Measurements from ENCODE around the gene SLC9A4. TPM values are rescaled to one million over a fixed set of nuclear protein-coding genes. Genes with fewer than 3 reads are reported as not detected.

Gene SLC9A4
- total RNA-seq, 1 donor from 2014 or later: 0.62 TPM

- H3K9me3 Mint-ChIP-seq (ENCODE audit: low read depth): no peaks in the 10 kb centered on the region
- peaks cover 12% of the 10 kb centered on the region for H3K4me1 Mint-ChIP-seq (ENCODE audit: low read depth)
- H3K27ac Mint-ChIP-seq: peak overlapping the region; percentile 90
- H3K27me3 Mint-ChIP-seq: no peaks in the 10 kb centered on the region
- no peak for DNase-seq (ENCODE audit: low spot score, unreplicated experiment)
- no peak for TF ChIP-seq CTCF (IDR thresholded peaks at IDR 0.05; ENCODE audit: unreplicated experiment)
- H3K36me3 Mint-ChIP-seq (ENCODE audit: insufficient read depth): no peaks in the 10 kb centered on the region
- no peak overlapping the region for H3K4me3 Mint-ChIP-seq (ENCODE audit: low read depth)
These were observed 67.9 kb downstream of the SLC9A4 start for GRCh38 chr2:102540882-102541281.

GRCh38 chr2:102544182-102544581 lies 71.2 kb downstream of the SLC9A4 start:
- Mint-ChIP-seq H3K4me1 (ENCODE audit: low read depth) (peaks cover 12% of the 10 kb centered on the region), H3K27me3 (no peaks in the 10 kb centered on the region), H3K36me3 (ENCODE audit: insufficient read depth) (no peaks in the 10 kb centered on the region), H3K4me3 (ENCODE audit: low read depth) (no peak overlapping the region), H3K27ac (no peak overlapping the region), H3K9me3 (ENCODE audit: low read depth) (peaks cover 10% of the 10 kb centered on the region)
- DNase-seq (ENCODE audit: low spot score, unreplicated experiment): no peak
- no peak for TF ChIP-seq CTCF (IDR thresholded peaks at IDR 0.05; ENCODE audit: unreplicated experiment)

GRCh38 chr2:102547462-102547861 lies 74.4 kb downstream of the SLC9A4 start:
- H3K27ac Mint-ChIP-seq: no peak overlapping the region
- no peak for DNase-seq (ENCODE audit: low spot score, unreplicated experiment)
- peaks cover 12% of the 10 kb centered on the region for H3K9me3 Mint-ChIP-seq (ENCODE audit: low read depth)
- TF ChIP-seq CTCF (IDR thresholded peaks at IDR 0.05; ENCODE audit: unreplicated experiment): no peak
- H3K27me3 Mint-ChIP-seq: no peaks in the 10 kb centered on the region
- H3K4me1 Mint-ChIP-seq (ENCODE audit: low read depth): peaks cover 5% of the 10 kb centered on the region
- no peak overlapping the region for H3K4me3 Mint-ChIP-seq (ENCODE audit: low read depth)
- no peaks in the 10 kb centered on the region for H3K36me3 Mint-ChIP-seq (ENCODE audit: insufficient read depth)

GRCh38 chr2:102549027-102549426 lies 76.0 kb downstream of the SLC9A4 start:
- no peaks in the 10 kb centered on the region for H3K27me3 Mint-ChIP-seq
- DNase-seq (ENCODE audit: low spot score, unreplicated experiment): no peak
- TF ChIP-seq CTCF (IDR thresholded peaks at IDR 0.05; ENCODE audit: unreplicated experiment): no peak
- H3K27ac Mint-ChIP-seq: no peak overlapping the region
- no peaks in the 10 kb centered on the region for H3K36me3 Mint-ChIP-seq (ENCODE audit: insufficient read depth)
- no peak overlapping the region for H3K4me3 Mint-ChIP-seq (ENCODE audit: low read depth)
- H3K4me1 Mint-ChIP-seq (ENCODE audit: low read depth): peaks cover under 1% of the 10 kb centered on the region
- H3K9me3 Mint-ChIP-seq (ENCODE audit: low read depth): peaks cover 12% of the 10 kb centered on the region

- no peak overlapping the region for H3K27ac Mint-ChIP-seq
- TF ChIP-seq CTCF (IDR thresholded peaks at IDR 0.05; ENCODE audit: unreplicated experiment): no peak
- H3K27me3 Mint-ChIP-seq: no peaks in the 10 kb centered on the region
These were observed 77.1 kb downstream of the SLC9A4 start for GRCh38 chr2:102550151-102550550.

More at GRCh38 chr2:102550151-102550550, 77.1 kb downstream of the SLC9A4 start:
- peaks cover 12% of the 10 kb centered on the region for H3K9me3 Mint-ChIP-seq (ENCODE audit: low read depth)
- no peaks in the 10 kb centered on the region for H3K4me1 Mint-ChIP-seq (ENCODE audit: low read depth)
- no peaks in the 10 kb centered on the region for H3K36me3 Mint-ChIP-seq (ENCODE audit: insufficient read depth)
- H3K4me3 Mint-ChIP-seq (ENCODE audit: low read depth): no peak overlapping the region
- DNase-seq (ENCODE audit: low spot score, unreplicated experiment): no peak

Measured in progenitor cell of endocrine pancreas (in vitro differentiated cells).